Measurements from ENCODE around the gene GBX1. TPM values are rescaled to one million over a fixed set of nuclear protein-coding genes. Genes with fewer than 3 reads are reported as not detected.

GBX1 gene
- total RNA-seq, 1 donor from 2014 or later = 2.4 TPM

DNA sequence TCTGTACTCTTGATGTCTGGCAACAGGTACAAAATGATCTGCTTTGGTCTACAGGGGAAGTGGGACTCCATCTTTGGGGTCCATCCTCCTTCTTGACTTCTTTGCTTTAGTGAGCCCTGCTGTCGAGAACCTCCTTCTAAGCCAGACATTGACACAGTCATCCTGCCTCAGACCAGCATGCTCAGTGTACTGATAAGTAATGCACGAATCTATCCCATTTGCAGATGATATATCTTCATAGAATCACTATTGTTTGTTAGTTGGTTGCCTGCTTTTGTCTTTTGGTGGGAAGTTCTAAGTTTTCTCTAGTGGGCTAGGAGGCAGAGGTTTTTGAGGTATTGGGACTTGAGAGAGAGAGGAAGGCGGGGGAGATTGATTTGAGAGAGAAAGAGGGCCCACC, 33.9 kb upstream of the GBX1 start:
- H3K27me3 Mint-ChIP-seq (ENCODE audit: low read depth) = peaks cover 8% of the 10 kb centered on the region
- TF ChIP-seq, protein P1, sequence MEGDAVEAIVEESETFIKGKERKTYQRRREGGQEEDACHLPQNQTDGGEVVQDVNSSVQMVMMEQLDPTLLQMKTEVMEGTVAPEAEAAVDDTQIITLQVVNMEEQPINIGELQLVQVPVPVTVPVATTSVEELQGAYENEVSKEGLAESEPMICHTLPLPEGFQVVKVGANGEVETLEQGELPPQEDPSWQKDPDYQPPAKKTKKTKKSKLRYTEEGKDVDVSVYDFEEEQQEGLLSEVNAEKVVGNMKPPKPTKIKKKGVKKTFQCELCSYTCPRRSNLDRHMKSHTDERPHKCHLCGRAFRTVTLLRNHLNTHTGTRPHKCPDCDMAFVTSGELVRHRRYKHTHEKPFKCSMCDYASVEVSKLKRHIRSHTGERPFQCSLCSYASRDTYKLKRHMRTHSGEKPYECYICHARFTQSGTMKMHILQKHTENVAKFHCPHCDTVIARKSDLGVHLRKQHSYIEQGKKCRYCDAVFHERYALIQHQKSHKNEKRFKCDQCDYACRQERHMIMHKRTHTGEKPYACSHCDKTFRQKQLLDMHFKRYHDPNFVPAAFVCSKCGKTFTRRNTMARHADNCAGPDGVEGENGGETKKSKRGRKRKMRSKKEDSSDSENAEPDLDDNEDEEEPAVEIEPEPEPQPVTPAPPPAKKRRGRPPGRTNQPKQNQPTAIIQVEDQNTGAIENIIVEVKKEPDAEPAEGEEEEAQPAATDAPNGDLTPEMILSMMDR (conservative IDR thresholded peaks at IDR 0.05) = no peak
- no peak for DNase-seq (ENCODE audit: low read depth, low spot score)
- no peaks in the 10 kb centered on the region for H3K4me1 Mint-ChIP-seq
- H3K4me3 Mint-ChIP-seq = no peak overlapping the region
- no peaks in the 10 kb centered on the region for H3K9me3 Mint-ChIP-seq
- no peak overlapping the region for H3K27ac Mint-ChIP-seq (ENCODE audit: unreplicated experiment)
- no peaks in the 10 kb centered on the region for H3K36me3 Mint-ChIP-seq (ENCODE audit: low read depth)

DNA sequence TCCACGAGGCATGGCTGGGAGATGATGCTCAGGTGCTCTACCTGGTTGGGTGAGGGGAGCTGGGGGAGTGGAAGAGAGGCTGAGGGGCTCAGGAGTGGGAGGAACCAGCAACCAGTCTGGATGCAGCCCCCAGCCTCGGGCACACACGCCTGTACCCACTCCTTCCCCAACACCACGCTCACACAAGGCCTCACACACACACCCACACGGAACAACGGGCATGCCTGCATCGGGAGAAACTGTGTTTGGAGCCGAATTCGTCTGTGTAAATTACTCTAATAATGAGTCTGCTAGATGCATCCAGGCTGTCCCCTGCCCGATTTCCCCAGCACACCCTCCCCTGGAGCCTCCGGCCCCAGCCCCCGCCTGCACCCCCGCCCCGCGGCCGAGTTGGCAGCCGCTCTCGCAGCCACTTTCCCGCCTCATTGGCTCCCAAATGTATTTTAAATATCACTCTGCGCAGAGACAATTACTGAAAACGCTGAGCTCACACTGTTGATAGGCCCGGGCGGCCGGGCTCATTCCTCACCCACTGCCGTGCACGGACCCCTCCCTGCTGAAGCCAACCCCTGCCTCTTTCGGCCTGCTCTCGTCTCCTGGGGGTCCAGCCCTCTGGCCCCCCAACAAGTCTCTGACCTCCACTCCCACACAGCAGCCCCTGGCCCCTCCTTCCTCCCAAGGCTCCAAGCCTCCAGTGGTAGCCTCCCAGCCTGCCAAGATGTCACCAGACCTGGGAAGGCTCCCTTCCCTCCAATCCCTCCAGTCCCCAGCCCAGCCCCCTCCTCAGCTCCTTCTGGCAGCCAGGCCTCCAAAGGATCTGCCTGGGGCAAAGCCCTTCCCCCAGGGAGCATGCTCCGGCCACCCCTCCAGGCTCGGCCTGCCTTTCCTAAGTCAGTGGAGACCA, 31.7 kb upstream of the GBX1 start:
- no peak overlapping the region for H3K4me3 Mint-ChIP-seq
- H3K9me3 Mint-ChIP-seq = no peaks in the 10 kb centered on the region
- no peak overlapping the region for H3K27ac Mint-ChIP-seq (ENCODE audit: unreplicated experiment)
- no peak for DNase-seq (ENCODE audit: low read depth, low spot score)
- no peaks in the 10 kb centered on the region for H3K36me3 Mint-ChIP-seq (ENCODE audit: low read depth)
- TF ChIP-seq, protein P1 (conservative IDR thresholded peaks at IDR 0.05) = no peak
- no peaks in the 10 kb centered on the region for H3K4me1 Mint-ChIP-seq
- peaks cover 13% of the 10 kb centered on the region for H3K27me3 Mint-ChIP-seq (ENCODE audit: low read depth)

DNA sequence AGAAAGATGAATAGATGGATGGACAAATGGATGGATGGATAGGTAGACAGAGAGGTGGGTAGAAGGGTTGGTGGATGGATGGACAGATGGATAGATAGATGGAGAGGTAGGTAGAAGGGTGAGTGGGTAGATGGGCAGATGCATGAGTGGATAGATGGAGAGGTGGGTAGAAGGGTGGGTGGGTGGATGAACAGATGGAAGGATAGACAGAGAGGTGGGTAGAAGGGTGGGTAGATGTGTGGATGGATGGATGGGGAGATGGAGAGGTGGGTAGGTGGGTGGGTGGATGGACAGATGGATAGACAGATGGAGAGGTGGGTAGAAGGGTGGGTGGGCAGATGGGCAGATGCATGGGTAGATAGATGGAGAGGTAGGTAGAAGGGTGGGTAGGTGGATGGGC, 30.4 kb upstream of the GBX1 start:
- H3K27me3 Mint-ChIP-seq (ENCODE audit: low read depth) = peaks cover 16% of the 10 kb centered on the region
- TF ChIP-seq, protein P1 (conservative IDR thresholded peaks at IDR 0.05) = no peak
- no peak overlapping the region for H3K27ac Mint-ChIP-seq (ENCODE audit: unreplicated experiment)
- H3K4me1 Mint-ChIP-seq = no peaks in the 10 kb centered on the region
- DNase-seq (ENCODE audit: low read depth, low spot score) = no peak
- H3K4me3 Mint-ChIP-seq = no peak overlapping the region
- H3K36me3 Mint-ChIP-seq (ENCODE audit: low read depth) = no peaks in the 10 kb centered on the region
- no peaks in the 10 kb centered on the region for H3K9me3 Mint-ChIP-seq

DNA sequence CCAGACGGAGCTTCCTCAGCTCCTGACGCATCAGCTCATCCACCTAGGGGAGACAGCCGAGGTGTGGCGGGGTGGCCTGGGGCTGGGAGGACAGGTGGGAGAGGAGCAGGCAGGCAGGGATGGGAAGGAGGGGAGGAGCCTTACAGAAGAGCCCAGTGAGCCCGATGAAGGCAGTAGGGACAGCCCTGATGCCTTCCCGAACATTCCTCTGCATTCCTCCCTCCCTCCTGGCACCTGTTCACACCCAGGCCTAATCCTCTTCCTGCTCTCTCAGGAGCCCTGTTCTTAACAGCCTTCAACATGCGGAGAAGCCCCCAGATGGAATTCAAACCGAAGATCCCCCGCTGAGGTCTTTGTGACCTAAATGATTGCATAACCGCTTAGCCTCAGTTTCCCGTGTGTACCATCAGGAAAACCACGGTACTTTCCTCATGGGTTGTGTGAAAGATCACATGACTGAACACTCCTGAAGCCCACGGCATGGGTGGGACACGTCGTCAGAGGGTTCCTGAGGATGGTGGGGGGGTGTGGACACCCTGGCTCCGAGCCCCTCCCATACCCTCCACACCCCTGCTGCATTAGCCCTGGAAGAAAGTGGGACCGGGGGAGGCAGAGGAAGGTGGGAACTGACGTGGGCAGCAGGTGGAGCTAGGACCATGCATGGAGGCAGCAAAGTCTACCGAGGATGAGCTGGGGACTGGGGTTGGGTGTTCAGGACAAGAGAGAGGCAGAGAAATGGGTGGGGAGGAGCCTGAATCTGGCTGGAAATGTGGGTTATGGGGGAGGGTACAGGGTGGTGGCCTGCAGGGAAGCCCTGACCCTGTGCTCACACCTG, 28.3 kb upstream of the GBX1 start:
- Mint-ChIP-seq H3K27me3 (ENCODE audit: low read depth) (peaks cover 16% of the 10 kb centered on the region), H3K27ac (ENCODE audit: unreplicated experiment) (no peak overlapping the region), H3K9me3 (no peaks in the 10 kb centered on the region), H3K4me1 (no peaks in the 10 kb centered on the region), H3K4me3 (no peak overlapping the region), H3K36me3 (ENCODE audit: low read depth) (no peaks in the 10 kb centered on the region)
- DNase-seq (ENCODE audit: low read depth, low spot score) = no peak
- TF ChIP-seq, protein P1 (conservative IDR thresholded peaks at IDR 0.05) = no peak

DNA sequence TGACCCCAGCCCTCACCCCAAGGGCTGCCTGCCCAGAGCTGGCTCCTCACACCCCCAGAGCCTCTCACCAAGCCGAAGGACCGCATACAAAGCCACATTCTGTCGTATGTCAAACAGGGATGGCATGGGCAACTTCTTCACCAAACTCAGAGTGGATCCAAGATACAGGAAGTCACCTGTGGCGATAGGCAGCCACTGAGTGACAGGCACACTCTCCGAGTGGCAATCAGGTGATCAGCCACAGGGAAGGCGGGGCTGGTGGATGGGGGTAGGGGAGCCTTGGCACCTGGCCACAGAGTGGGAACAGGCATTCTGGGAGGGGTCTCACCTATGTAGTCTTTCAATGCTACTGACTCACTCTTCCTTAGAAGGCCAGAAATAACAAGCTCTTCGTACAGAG, 26.7 kb upstream of the GBX1 start:
- H3K4me1 Mint-ChIP-seq = no peaks in the 10 kb centered on the region
- TF ChIP-seq, protein P1 (conservative IDR thresholded peaks at IDR 0.05) = no peak
- H3K27me3 Mint-ChIP-seq (ENCODE audit: low read depth) = peaks cover 28% of the 10 kb centered on the region
- no peak for DNase-seq (ENCODE audit: low read depth, low spot score)
- no peaks in the 10 kb centered on the region for H3K36me3 Mint-ChIP-seq (ENCODE audit: low read depth)
- H3K27ac Mint-ChIP-seq (ENCODE audit: unreplicated experiment) = no peak overlapping the region
- H3K9me3 Mint-ChIP-seq = no peaks in the 10 kb centered on the region
- no peak overlapping the region for H3K4me3 Mint-ChIP-seq
